SU-DHL-6 (cell line): Measurements from ENCODE around the gene SLC23A2.

Source experiments
- EZH2phosphoT487 ChIP-seq: fragments of 200-600 bp; sonication (generic), shearing (Covaris generic); conservative IDR thresholded peaks from 2 replicates; pipeline ENCODE4 v1.6.1; 2018; ENCODE audit warnings: mild to moderate bottlenecking, antibody characterized with exemption, low read length, moderate library complexity, mixed read lengths
- TF ChIP-seq, protein P1 (sequence below): fragments of 200-600 bp; sonication (generic); IDR thresholded peaks from one replicate; pipeline ENCODE4 v1.5.1; 2017; ENCODE audit warnings: antibody characterized with exemption, mild to moderate bottlenecking, low read length, moderate library complexity; ENCODE audit not compliant: insufficient read depth, poor library complexity, severe bottlenecking

DNA sequence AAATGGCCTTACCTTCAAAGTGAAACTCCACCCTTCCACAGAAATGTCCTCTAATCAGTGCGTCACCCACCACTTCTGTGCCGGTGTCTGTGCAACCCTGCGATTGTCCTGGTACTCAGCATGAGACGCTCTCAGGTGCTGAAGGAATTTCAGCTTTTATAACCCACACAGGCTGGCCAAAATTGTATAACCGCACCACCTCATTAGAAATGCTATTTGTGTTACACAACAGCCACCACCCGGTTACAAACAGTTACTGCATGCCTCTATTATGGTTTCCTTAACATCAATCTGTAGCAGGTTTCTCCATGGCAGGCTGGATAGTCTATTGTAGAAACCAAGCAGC lies 51.5 kb downstream of the SLC23A2 start:
- TF ChIP-seq, protein P1, sequence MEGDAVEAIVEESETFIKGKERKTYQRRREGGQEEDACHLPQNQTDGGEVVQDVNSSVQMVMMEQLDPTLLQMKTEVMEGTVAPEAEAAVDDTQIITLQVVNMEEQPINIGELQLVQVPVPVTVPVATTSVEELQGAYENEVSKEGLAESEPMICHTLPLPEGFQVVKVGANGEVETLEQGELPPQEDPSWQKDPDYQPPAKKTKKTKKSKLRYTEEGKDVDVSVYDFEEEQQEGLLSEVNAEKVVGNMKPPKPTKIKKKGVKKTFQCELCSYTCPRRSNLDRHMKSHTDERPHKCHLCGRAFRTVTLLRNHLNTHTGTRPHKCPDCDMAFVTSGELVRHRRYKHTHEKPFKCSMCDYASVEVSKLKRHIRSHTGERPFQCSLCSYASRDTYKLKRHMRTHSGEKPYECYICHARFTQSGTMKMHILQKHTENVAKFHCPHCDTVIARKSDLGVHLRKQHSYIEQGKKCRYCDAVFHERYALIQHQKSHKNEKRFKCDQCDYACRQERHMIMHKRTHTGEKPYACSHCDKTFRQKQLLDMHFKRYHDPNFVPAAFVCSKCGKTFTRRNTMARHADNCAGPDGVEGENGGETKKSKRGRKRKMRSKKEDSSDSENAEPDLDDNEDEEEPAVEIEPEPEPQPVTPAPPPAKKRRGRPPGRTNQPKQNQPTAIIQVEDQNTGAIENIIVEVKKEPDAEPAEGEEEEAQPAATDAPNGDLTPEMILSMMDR = peak; percentile 43
- TF ChIP-seq EZH2phosphoT487 = no peak
